Activated T-helper 2 cell treated with anti-CD3 and anti-CD28 coated beads, Interferon-gamma antibody, Interleukin-2, Interleukin-4, amounts not matched to agents 10 μg/mL and 5 μg/mL and 100 μg/mL, durations not matched to agents 14 hours and 24 hours and 36 hours (primary cell): ENCODE results near the gene AP1S3. TPM values are rescaled to one million over a fixed set of nuclear protein-coding genes. Genes with fewer than 3 reads are reported as not detected.
A peak's percentile ranks its signal among the peaks of the same experiment; 100 is the strongest.
"Not testable (repeated sequence)": the region's sequence is repeated elsewhere in the genome, so short reads cannot be mapped to it uniquely, and the experiment has no call there.

ENCODE experiments used
- DNase-seq: peaks from one replicate; pipeline ENCODE4 v3.0.0; 2021; ENCODE audit warnings: low spot score
- H3K27ac Mint-ChIP-seq: one replicate; pipeline ENCODE4 v1.8.0; 2021; ENCODE audit warnings: mixed read lengths
- H3K27me3 Mint-ChIP-seq: one replicate; pipeline ENCODE4 v1.8.0; 2021; ENCODE audit warnings: low read depth, mixed read lengths
- H3K36me3 Mint-ChIP-seq: one replicate; pipeline ENCODE4 v1.8.0; 2021; ENCODE audit warnings: low read depth, mixed read lengths
- H3K4me1 Mint-ChIP-seq: one replicate; pipeline ENCODE4 v1.8.0; 2021; ENCODE audit warnings: low read depth, mixed read lengths
- H3K4me3 Mint-ChIP-seq: one replicate; pipeline ENCODE4 v1.8.0; 2021; ENCODE audit warnings: low read depth, mild to moderate bottlenecking, moderate library complexity, mixed read lengths
- H3K9me3 Mint-ChIP-seq: one replicate; pipeline ENCODE4 v1.8.0; 2021; ENCODE audit warnings: mixed read lengths
- intact Hi-C: fragments of 100-400 bp; cut with micrococcal nuclease; formaldehyde crosslinking; loops from one replicate; pipeline ENCODE4 v1.15.1; 2023
- total RNA-seq: library from RNA; stranded (reverse); gene quantifications from 2 replicates; pipeline ENCODE4 v1.2.3, GENCODE V29; 2022

AP1S3 gene
- total RNA-seq, 1 donor from 2014 or later = 13.9 TPM

- DNase-seq, H3K36me3 Mint-ChIP-seq, H3K4me1 Mint-ChIP-seq, H3K27me3 Mint-ChIP-seq, H3K9me3 Mint-ChIP-seq, H3K27ac Mint-ChIP-seq, intact Hi-C loops, H3K4me3 Mint-ChIP-seq: not testable (repeated sequence)
Observed at GRCh38 chr2:223788106-223788505, 49.3 kb downstream of the AP1S3 start.

- Mint-ChIP-seq H3K9me3 (peaks cover 6% of the 10 kb centered on the region), H3K4me1 (peaks cover 9% of the 10 kb centered on the region), H3K4me3 (no peak overlapping the region), H3K27ac (no peak overlapping the region), H3K36me3 (peaks cover 5% of the 10 kb centered on the region), H3K27me3 (peaks cover 6% of the 10 kb centered on the region)
- no peak for DNase-seq
- intact Hi-C loops = no loop called here
Observed at GRCh38 chr2:223787358-223787757, 50.0 kb downstream of the AP1S3 start.

- peaks cover 5% of the 10 kb centered on the region for H3K36me3 Mint-ChIP-seq
- H3K27me3 Mint-ChIP-seq = peaks cover 6% of the 10 kb centered on the region
- no peak overlapping the region for H3K4me3 Mint-ChIP-seq
- no peak for DNase-seq
- H3K9me3 Mint-ChIP-seq = peaks cover 6% of the 10 kb centered on the region
- H3K27ac Mint-ChIP-seq = no peak overlapping the region
- H3K4me1 Mint-ChIP-seq = peaks cover 9% of the 10 kb centered on the region
- intact Hi-C loops = no loop called here
Observed at GRCh38 chr2:223786943-223787342, 50.4 kb downstream of the AP1S3 start.

GRCh38 chr2:223786236-223786635 lies 51.1 kb downstream of the AP1S3 start:
- H3K27me3 Mint-ChIP-seq = no peaks in the 10 kb centered on the region
- no peak overlapping the region for H3K27ac Mint-ChIP-seq
- peaks cover 9% of the 10 kb centered on the region for H3K4me1 Mint-ChIP-seq
- H3K4me3 Mint-ChIP-seq = no peak overlapping the region
- H3K9me3 Mint-ChIP-seq = no peaks in the 10 kb centered on the region
- intact Hi-C loops = no loop called here
- DNase-seq = no peak
- peaks cover 5% of the 10 kb centered on the region for H3K36me3 Mint-ChIP-seq

GRCh38 chr2:223784221-223784772 lies 53.1 kb downstream of the AP1S3 start:
- Mint-ChIP-seq H3K9me3 (no peaks in the 10 kb centered on the region), H3K36me3 (peaks cover 5% of the 10 kb centered on the region), H3K4me3 (no peak overlapping the region), H3K27ac (no peak overlapping the region), H3K27me3 (no peaks in the 10 kb centered on the region), H3K4me1 (peaks cover 5% of the 10 kb centered on the region)
- no peak for DNase-seq
- intact Hi-C loops = no loop called here

GRCh38 chr2:223782629-223783028 lies 54.8 kb downstream of the AP1S3 start:
- H3K36me3 Mint-ChIP-seq = peaks cover 5% of the 10 kb centered on the region
- no peaks in the 10 kb centered on the region for H3K9me3 Mint-ChIP-seq
- no peak overlapping the region for H3K27ac Mint-ChIP-seq
- peaks cover 5% of the 10 kb centered on the region for H3K4me1 Mint-ChIP-seq
- DNase-seq = no peak
- intact Hi-C loops = no loop called here
- no peak overlapping the region for H3K4me3 Mint-ChIP-seq
- no peaks in the 10 kb centered on the region for H3K27me3 Mint-ChIP-seq

GRCh38 chr2:223781560-223781959 lies 55.8 kb downstream of the AP1S3 start:
- no peak for DNase-seq
- no peaks in the 10 kb centered on the region for H3K27me3 Mint-ChIP-seq
- H3K9me3 Mint-ChIP-seq = no peaks in the 10 kb centered on the region
- no peaks in the 10 kb centered on the region for H3K4me1 Mint-ChIP-seq
- intact Hi-C loops = no loop called here
- peaks cover 5% of the 10 kb centered on the region for H3K36me3 Mint-ChIP-seq
- H3K27ac Mint-ChIP-seq = no peak overlapping the region
- H3K4me3 Mint-ChIP-seq = no peak overlapping the region

- Mint-ChIP-seq H3K27me3 (no peaks in the 10 kb centered on the region), H3K4me1 (no peaks in the 10 kb centered on the region), H3K4me3 (no peak overlapping the region), H3K36me3 (peaks cover 5% of the 10 kb centered on the region), H3K27ac (no peak overlapping the region), H3K9me3 (no peaks in the 10 kb centered on the region)
- intact Hi-C loops = no loop called here
- peak; percentile 38 for DNase-seq
Observed at GRCh38 chr2:223779877-223780276, 57.5 kb downstream of the AP1S3 start.

GRCh38 chr2:223774193-223774592 lies 63.2 kb downstream of the AP1S3 start:
- intact Hi-C loops = no loop called here
- H3K9me3 Mint-ChIP-seq = no peaks in the 10 kb centered on the region
- no peaks in the 10 kb centered on the region for H3K4me1 Mint-ChIP-seq
- H3K36me3 Mint-ChIP-seq = peaks cover 4% of the 10 kb centered on the region
- H3K27ac Mint-ChIP-seq = no peak overlapping the region
- DNase-seq = no peak
- H3K4me3 Mint-ChIP-seq = no peak overlapping the region
- H3K27me3 Mint-ChIP-seq = no peaks in the 10 kb centered on the region

- Mint-ChIP-seq H3K27me3 (no peaks in the 10 kb centered on the region), H3K4me1 (peaks cover 10% of the 10 kb centered on the region), H3K9me3 (peaks cover under 1% of the 10 kb centered on the region), H3K36me3 (peaks cover 6% of the 10 kb centered on the region), H3K27ac (no peak overlapping the region), H3K4me3 (no peak overlapping the region)
- DNase-seq = no peak
- intact Hi-C loops = no loop called here
Observed at GRCh38 chr2:223772363-223772762, 65.0 kb downstream of the AP1S3 start.

GRCh38 chr2:223771475-223771874 lies 65.9 kb downstream of the AP1S3 start:
- peaks cover 4% of the 10 kb centered on the region for H3K9me3 Mint-ChIP-seq
- no peak overlapping the region for H3K4me3 Mint-ChIP-seq
- DNase-seq = no peak
- intact Hi-C loops = no loop called here
- no peaks in the 10 kb centered on the region for H3K27me3 Mint-ChIP-seq
- H3K4me1 Mint-ChIP-seq = peaks cover 10% of the 10 kb centered on the region
- peaks cover 13% of the 10 kb centered on the region for H3K36me3 Mint-ChIP-seq
- H3K27ac Mint-ChIP-seq = no peak overlapping the region

GRCh38 chr2:223768179-223768578 lies 69.2 kb downstream of the AP1S3 start:
- Mint-ChIP-seq H3K9me3 (peaks cover 4% of the 10 kb centered on the region), H3K27ac (peak overlapping the region; percentile 22), H3K4me3 (no peak overlapping the region), H3K36me3 (peaks cover 8% of the 10 kb centered on the region), H3K4me1 (peaks cover 13% of the 10 kb centered on the region), H3K27me3 (no peaks in the 10 kb centered on the region)
- intact Hi-C loops = no loop called here
- no peak for DNase-seq

- Mint-ChIP-seq H3K36me3 (peaks cover 8% of the 10 kb centered on the region), H3K9me3 (peaks cover 4% of the 10 kb centered on the region), H3K27me3 (no peaks in the 10 kb centered on the region), H3K27ac (no peak overlapping the region), H3K4me1 (peaks cover 21% of the 10 kb centered on the region), H3K4me3 (no peak overlapping the region)
- DNase-seq = no peak
- intact Hi-C loops = no loop called here
Observed at GRCh38 chr2:223767341-223767740, 70.0 kb downstream of the AP1S3 start.

- no peaks in the 10 kb centered on the region for H3K27me3 Mint-ChIP-seq
- H3K9me3 Mint-ChIP-seq = peaks cover 4% of the 10 kb centered on the region
- no peak overlapping the region for H3K27ac Mint-ChIP-seq
- peaks cover 11% of the 10 kb centered on the region for H3K36me3 Mint-ChIP-seq
- H3K4me3 Mint-ChIP-seq = no peak overlapping the region
- intact Hi-C loops = no loop called here
- peaks cover 38% of the 10 kb centered on the region for H3K4me1 Mint-ChIP-seq
- no peak for DNase-seq
Observed at GRCh38 chr2:223765221-223765785, 72.1 kb downstream of the AP1S3 start.
